Osteocyte (in vitro differentiated cells): Measurements from ENCODE around the gene COLQ. TPM values are rescaled to one million over a fixed set of nuclear protein-coding genes. Genes with fewer than 3 reads are reported as not detected.
"Not testable (repeated sequence)": the region's sequence is repeated elsewhere in the genome, so short reads cannot be mapped to it uniquely, and the experiment has no call there.

ENCODE experiments used
- DNase-seq: peaks from one replicate; pipeline ENCODE4 v3.0.0; 2021; ENCODE audit warnings: mixed read lengths; ENCODE audit not compliant: unreplicated experiment; ENCODE audit errors: extremely low spot score
- H3K27ac Mint-ChIP-seq: one replicate; pipeline ENCODE4 v1.8.0; 2021; ENCODE audit warnings: mild to moderate bottlenecking, mixed read lengths; ENCODE audit not compliant: unreplicated experiment
- H3K27me3 Mint-ChIP-seq: one replicate; pipeline ENCODE4 v1.8.0; 2021; ENCODE audit warnings: mixed read lengths; ENCODE audit not compliant: unreplicated experiment
- H3K36me3 Mint-ChIP-seq: one replicate; pipeline ENCODE4 v1.8.0; 2021; ENCODE audit warnings: mixed read lengths; ENCODE audit not compliant: unreplicated experiment
- H3K4me1 Mint-ChIP-seq: one replicate; pipeline ENCODE4 v1.8.0; 2021; ENCODE audit warnings: mixed read lengths; ENCODE audit not compliant: unreplicated experiment
- H3K4me3 Mint-ChIP-seq: one replicate; pipeline ENCODE4 v1.8.0; 2021; ENCODE audit warnings: mild to moderate bottlenecking, moderate library complexity, mixed read lengths; ENCODE audit not compliant: unreplicated experiment
- H3K9me3 Mint-ChIP-seq: one replicate; pipeline ENCODE4 v1.8.0; 2021; ENCODE audit warnings: mixed read lengths; ENCODE audit not compliant: unreplicated experiment
- total RNA-seq: library from RNA; stranded (reverse); gene quantifications from 2 replicates; pipeline ENCODE4 v1.2.1, GENCODE V29; 2021
- TF ChIP-seq, protein P1 (sequence below): fragments of 200-600 bp; sonication (generic); IDR thresholded peaks from 2 replicates; pipeline ENCODE4 v1.5.0; 2021; ENCODE audit warnings: antibody characterized with exemption, mild to moderate bottlenecking, moderate library complexity

Gene COLQ
- total RNA-seq, 1 donor from 2014 or later = 2.6 TPM

DNA sequence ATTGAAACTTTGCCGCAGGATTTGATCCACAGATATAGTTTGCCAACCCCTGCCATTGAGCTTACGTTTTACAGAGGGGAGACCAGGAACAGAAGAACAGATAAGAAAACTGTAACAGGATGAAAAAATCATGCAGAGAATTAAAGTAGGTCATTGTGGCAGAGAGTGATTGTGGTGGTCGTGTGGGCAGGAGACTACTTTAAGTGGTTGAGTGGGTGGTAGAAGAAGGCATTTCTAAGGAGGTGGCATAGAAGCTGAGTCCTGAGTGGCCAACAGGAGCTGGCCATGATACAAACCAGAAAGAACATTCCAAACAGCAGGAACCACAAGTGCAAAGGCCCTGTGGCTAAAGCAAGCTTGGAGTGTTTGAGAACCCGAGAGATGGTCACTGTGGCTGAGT is 34.5 kb downstream of the COLQ start:
- DNase-seq = no peak
- Mint-ChIP-seq H3K36me3 (peaks cover 5% of the 10 kb centered on the region), H3K4me1 (no peaks in the 10 kb centered on the region), H3K9me3 (peaks cover 6% of the 10 kb centered on the region), H3K27me3 (peaks cover 17% of the 10 kb centered on the region), H3K27ac (no peak overlapping the region), H3K4me3 (no peak overlapping the region)
- TF ChIP-seq, protein P1, sequence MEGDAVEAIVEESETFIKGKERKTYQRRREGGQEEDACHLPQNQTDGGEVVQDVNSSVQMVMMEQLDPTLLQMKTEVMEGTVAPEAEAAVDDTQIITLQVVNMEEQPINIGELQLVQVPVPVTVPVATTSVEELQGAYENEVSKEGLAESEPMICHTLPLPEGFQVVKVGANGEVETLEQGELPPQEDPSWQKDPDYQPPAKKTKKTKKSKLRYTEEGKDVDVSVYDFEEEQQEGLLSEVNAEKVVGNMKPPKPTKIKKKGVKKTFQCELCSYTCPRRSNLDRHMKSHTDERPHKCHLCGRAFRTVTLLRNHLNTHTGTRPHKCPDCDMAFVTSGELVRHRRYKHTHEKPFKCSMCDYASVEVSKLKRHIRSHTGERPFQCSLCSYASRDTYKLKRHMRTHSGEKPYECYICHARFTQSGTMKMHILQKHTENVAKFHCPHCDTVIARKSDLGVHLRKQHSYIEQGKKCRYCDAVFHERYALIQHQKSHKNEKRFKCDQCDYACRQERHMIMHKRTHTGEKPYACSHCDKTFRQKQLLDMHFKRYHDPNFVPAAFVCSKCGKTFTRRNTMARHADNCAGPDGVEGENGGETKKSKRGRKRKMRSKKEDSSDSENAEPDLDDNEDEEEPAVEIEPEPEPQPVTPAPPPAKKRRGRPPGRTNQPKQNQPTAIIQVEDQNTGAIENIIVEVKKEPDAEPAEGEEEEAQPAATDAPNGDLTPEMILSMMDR = no peak

DNA sequence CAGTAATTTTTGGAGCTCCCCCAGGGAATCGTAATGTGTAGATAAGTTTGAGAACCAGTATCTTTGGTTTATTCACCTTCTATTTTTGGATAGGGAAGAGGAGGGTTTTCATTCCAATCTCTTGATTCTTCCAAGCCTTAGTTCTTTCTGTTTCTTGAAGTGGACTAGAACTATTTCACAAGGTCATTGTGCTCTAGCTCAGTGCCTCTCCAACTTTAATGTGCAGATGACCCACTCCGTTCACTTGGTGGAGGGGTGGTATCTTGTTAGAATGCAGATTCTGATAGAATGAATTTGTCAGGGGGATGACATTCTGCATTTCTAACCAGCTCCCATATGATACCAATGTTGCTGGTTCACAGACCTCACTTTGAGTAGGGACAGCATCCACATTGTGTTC is 35.5 kb downstream of the COLQ start:
- Mint-ChIP-seq H3K4me1 (no peaks in the 10 kb centered on the region), H3K36me3 (peaks cover 5% of the 10 kb centered on the region), H3K27me3 (peaks cover 24% of the 10 kb centered on the region), H3K9me3 (peaks cover 8% of the 10 kb centered on the region), H3K27ac (no peak overlapping the region), H3K4me3 (no peak overlapping the region)
- no peak for DNase-seq
- TF ChIP-seq, protein P1 = no peak

DNA sequence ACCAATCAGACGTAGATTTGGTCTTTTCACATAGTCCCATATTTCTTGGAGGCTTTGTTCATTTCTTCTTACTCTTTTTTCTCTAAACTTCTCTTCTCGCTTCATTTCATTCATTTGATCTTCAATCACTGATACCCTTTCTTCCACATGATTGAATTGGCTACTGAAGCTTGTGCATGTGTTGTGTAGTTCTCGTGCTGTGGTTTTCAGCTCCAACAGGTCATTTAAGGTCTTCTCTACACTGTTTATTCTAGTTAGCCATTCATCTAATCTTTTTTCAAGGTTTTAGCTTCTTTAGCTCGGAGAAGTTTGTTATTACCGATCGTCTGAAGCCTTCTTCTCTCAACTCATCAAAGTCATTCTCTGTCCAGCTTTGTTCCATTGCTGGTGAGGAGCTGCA is 37.0 kb downstream of the COLQ start:
- H3K4me3 Mint-ChIP-seq, H3K9me3 Mint-ChIP-seq, H3K36me3 Mint-ChIP-seq, H3K27ac Mint-ChIP-seq, DNase-seq, H3K4me1 Mint-ChIP-seq: not testable (repeated sequence)
- peaks cover 24% of the 10 kb centered on the region for H3K27me3 Mint-ChIP-seq

DNA sequence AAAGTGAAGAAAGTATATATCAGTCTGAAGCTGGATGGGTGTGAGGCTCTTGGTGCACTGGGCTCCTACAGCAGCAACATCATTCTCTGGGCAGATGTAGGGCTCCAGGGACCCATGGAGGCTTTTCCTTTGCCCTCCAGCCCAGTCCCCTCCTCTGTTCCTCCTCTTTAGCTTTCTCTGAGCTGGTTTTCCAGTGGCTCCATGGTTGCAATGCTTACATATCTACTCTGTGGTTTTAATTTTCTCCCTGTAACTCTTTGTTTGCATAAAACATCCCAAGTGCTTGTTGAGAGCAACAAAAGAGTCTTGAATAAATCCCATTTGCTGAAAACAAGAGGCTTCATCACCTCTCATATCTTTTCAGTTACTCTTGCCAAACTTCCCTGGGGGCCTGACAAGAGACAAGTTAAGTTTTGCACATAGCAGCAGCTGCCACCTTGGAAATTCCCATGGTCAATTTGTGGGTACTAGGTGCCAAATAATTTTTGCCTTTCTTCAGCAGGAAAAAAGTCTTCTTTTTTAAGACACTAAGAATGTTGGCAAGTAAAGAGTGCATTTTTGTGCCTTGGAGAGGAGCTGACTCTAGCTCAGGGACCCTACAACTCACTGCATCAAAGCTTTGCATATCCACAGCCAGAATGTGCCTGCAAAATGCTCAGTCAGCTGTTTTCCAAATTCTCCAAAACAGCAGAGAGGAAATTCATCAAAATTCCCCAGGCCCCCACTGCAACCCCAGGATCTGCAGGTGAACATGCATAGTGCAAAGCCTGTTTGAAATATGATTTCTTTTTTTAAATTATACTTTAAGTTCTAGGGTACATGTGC is 41.9 kb downstream of the COLQ start:
- Mint-ChIP-seq H3K4me3 (no peak overlapping the region), H3K27me3 (peaks cover 23% of the 10 kb centered on the region), H3K36me3 (no peaks in the 10 kb centered on the region), H3K9me3 (peaks cover 9% of the 10 kb centered on the region), H3K27ac (no peak overlapping the region), H3K4me1 (no peaks in the 10 kb centered on the region)
- TF ChIP-seq, protein P1 = no peak
- DNase-seq = no peak

DNA sequence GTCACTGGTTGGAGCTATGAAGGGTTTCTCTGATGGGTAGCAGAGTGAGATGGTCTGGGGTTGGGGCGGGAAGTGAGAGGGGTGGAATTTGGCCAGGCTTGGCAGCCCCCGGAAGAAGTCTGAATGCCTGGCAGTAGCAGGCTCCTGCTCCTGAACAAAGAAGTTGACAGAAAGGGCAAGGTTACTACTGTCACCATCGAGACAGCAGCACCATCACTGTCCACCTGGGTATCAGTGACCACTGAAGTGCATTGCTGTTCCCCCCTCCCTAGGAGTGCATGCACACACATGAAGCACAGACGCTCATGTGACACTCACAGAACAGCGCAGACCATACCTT is 42.9 kb downstream of the COLQ start:
- no peak for DNase-seq
- Mint-ChIP-seq H3K27me3 (peaks cover 18% of the 10 kb centered on the region), H3K4me1 (no peaks in the 10 kb centered on the region), H3K27ac (no peak overlapping the region), H3K36me3 (no peaks in the 10 kb centered on the region), H3K4me3 (no peak overlapping the region), H3K9me3 (peaks cover 4% of the 10 kb centered on the region)
- TF ChIP-seq, protein P1 = no peak
